Mucosa of stomach (tissue), 1 donor: ENCODE results near the gene DOCK4.

ENCODE experiments used
- H3K27me3 ChIP-seq: one replicate; pipeline ENCODE4 v1.7.0; 2013; ENCODE audit warnings: mild to moderate bottlenecking, low read length; ENCODE audit not compliant: control insufficient read depth, insufficient read depth
- H3K36me3 ChIP-seq: one replicate; pipeline ENCODE4 v1.7.0; 2013; ENCODE audit warnings: low read length; ENCODE audit not compliant: control insufficient read depth, insufficient read depth
- H3K4me1 ChIP-seq: one replicate; pipeline ENCODE4 v1.7.0; 2013; ENCODE audit warnings: mild to moderate bottlenecking, low read length; ENCODE audit not compliant: control insufficient read depth, insufficient read depth
- H3K4me3 ChIP-seq: one replicate; pipeline ENCODE4 v1.7.0; 2013; ENCODE audit warnings: low read length
- H3K9ac ChIP-seq: one replicate; pipeline ENCODE4 v1.7.0; 2013; ENCODE audit warnings: mild to moderate bottlenecking, low read length, moderate library complexity
- H3K9me3 ChIP-seq: one replicate; pipeline ENCODE4 v1.7.0; 2013; ENCODE audit warnings: mild to moderate bottlenecking, low read length, moderate library complexity; ENCODE audit not compliant: control insufficient read depth
- donor health status: Pancreatic carcinoma.

DOCK4 gene

GRCh38 chr7:111955616-111956015 lies 250.6 kb downstream of the DOCK4 start:
- H3K27me3 ChIP-seq: no peaks in the 10 kb centered on the region
- H3K4me1 ChIP-seq: no peaks in the 10 kb centered on the region
- H3K36me3 ChIP-seq: no peaks in the 10 kb centered on the region
- no peak overlapping the region for H3K9ac ChIP-seq
- no peak overlapping the region for H3K4me3 ChIP-seq
- H3K9me3 ChIP-seq: no peaks in the 10 kb centered on the region

- Histone ChIP-seq H3K27me3 (no peaks in the 10 kb centered on the region), H3K4me1 (no peaks in the 10 kb centered on the region), H3K9ac (no peak overlapping the region), H3K9me3 (no peaks in the 10 kb centered on the region), H3K36me3 (no peaks in the 10 kb centered on the region), H3K4me3 (no peak overlapping the region)
Observed at GRCh38 chr7:111954474-111955381, 251.5 kb downstream of the DOCK4 start.

- no peaks in the 10 kb centered on the region for H3K36me3 ChIP-seq
- no peak overlapping the region for H3K4me3 ChIP-seq
- no peaks in the 10 kb centered on the region for H3K4me1 ChIP-seq
- H3K27me3 ChIP-seq: no peaks in the 10 kb centered on the region
- no peaks in the 10 kb centered on the region for H3K9me3 ChIP-seq
- H3K9ac ChIP-seq: no peak overlapping the region
Observed at GRCh38 chr7:111954056-111954455, 252.1 kb downstream of the DOCK4 start.

GRCh38 chr7:111953611-111954010 lies 252.6 kb downstream of the DOCK4 start:
- H3K27me3 ChIP-seq: no peaks in the 10 kb centered on the region

GRCh38 chr7:111952783-111953182 lies 253.4 kb downstream of the DOCK4 start:
- H3K9me3 ChIP-seq: no peaks in the 10 kb centered on the region
- no peak overlapping the region for H3K4me3 ChIP-seq
- H3K4me1 ChIP-seq: no peaks in the 10 kb centered on the region
- H3K27me3 ChIP-seq: no peaks in the 10 kb centered on the region
- H3K9ac ChIP-seq: no peak overlapping the region
- H3K36me3 ChIP-seq: no peaks in the 10 kb centered on the region

More at GRCh38 chr7:111953611-111954010, 252.6 kb downstream of the DOCK4 start:
- no peak overlapping the region for H3K9ac ChIP-seq
- no peaks in the 10 kb centered on the region for H3K9me3 ChIP-seq
- no peak overlapping the region for H3K4me3 ChIP-seq
- H3K36me3 ChIP-seq: no peaks in the 10 kb centered on the region
- no peaks in the 10 kb centered on the region for H3K4me1 ChIP-seq

GRCh38 chr7:111951052-111951451 lies 255.1 kb downstream of the DOCK4 start:
- H3K36me3 ChIP-seq: no peaks in the 10 kb centered on the region
- no peaks in the 10 kb centered on the region for H3K27me3 ChIP-seq
- H3K4me3 ChIP-seq: no peak overlapping the region
- no peaks in the 10 kb centered on the region for H3K9me3 ChIP-seq
- no peaks in the 10 kb centered on the region for H3K4me1 ChIP-seq
- no peak overlapping the region for H3K9ac ChIP-seq

- Histone ChIP-seq H3K9ac (no peak overlapping the region), H3K36me3 (no peaks in the 10 kb centered on the region), H3K27me3 (no peaks in the 10 kb centered on the region), H3K9me3 (peaks cover 3% of the 10 kb centered on the region), H3K4me1 (no peaks in the 10 kb centered on the region), H3K4me3 (no peak overlapping the region)
Observed at GRCh38 chr7:111942450-111943081, 263.6 kb downstream of the DOCK4 start.

GRCh38 chr7:111937163-111937562 lies 269.0 kb downstream of the DOCK4 start:
- no peaks in the 10 kb centered on the region for H3K9me3 ChIP-seq

GRCh38 chr7:111933609-111934008 lies 272.6 kb downstream of the DOCK4 start:
- no peaks in the 10 kb centered on the region for H3K27me3 ChIP-seq
- peaks cover 14% of the 10 kb centered on the region for H3K4me1 ChIP-seq
- no peak overlapping the region for H3K9ac ChIP-seq
- H3K9me3 ChIP-seq: no peaks in the 10 kb centered on the region
- H3K4me3 ChIP-seq: no peak overlapping the region
- H3K36me3 ChIP-seq: no peaks in the 10 kb centered on the region

More at GRCh38 chr7:111937163-111937562, 269.0 kb downstream of the DOCK4 start:
- no peaks in the 10 kb centered on the region for H3K36me3 ChIP-seq
- no peaks in the 10 kb centered on the region for H3K27me3 ChIP-seq
- no peak overlapping the region for H3K4me3 ChIP-seq
- no peak overlapping the region for H3K9ac ChIP-seq
- H3K4me1 ChIP-seq: no peaks in the 10 kb centered on the region

GRCh38 chr7:111931958-111932357 lies 274.2 kb downstream of the DOCK4 start:
- H3K9ac ChIP-seq: no peak overlapping the region
- H3K36me3 ChIP-seq: no peaks in the 10 kb centered on the region
- peaks cover 14% of the 10 kb centered on the region for H3K4me1 ChIP-seq
- no peaks in the 10 kb centered on the region for H3K9me3 ChIP-seq
- H3K27me3 ChIP-seq: no peaks in the 10 kb centered on the region
- H3K4me3 ChIP-seq: no peak overlapping the region

GRCh38 chr7:111931016-111931517 lies 275.1 kb downstream of the DOCK4 start:
- Histone ChIP-seq H3K36me3 (no peaks in the 10 kb centered on the region), H3K4me1 (peaks cover 14% of the 10 kb centered on the region), H3K9me3 (no peaks in the 10 kb centered on the region), H3K9ac (no peak overlapping the region), H3K4me3 (no peak overlapping the region), H3K27me3 (no peaks in the 10 kb centered on the region)

- Histone ChIP-seq H3K9me3 (no peaks in the 10 kb centered on the region), H3K36me3 (no peaks in the 10 kb centered on the region), H3K27me3 (no peaks in the 10 kb centered on the region), H3K4me1 (peaks cover 14% of the 10 kb centered on the region), H3K4me3 (no peak overlapping the region), H3K9ac (no peak overlapping the region)
Observed at GRCh38 chr7:111929264-111929663, 276.9 kb downstream of the DOCK4 start.
